NB4 (cell line): Measurements from ENCODE around the gene TM4SF4.

Experiments used
- POLR2A ChIP-seq: IDR thresholded peaks from 2 replicates; pipeline ENCODE4 v1.6.1; 2011; ENCODE audit warnings: mild to moderate bottlenecking; ENCODE audit not compliant: insufficient read length; ENCODE audit errors: extremely low read depth
- TF ChIP-seq, protein P1 (sequence below): IDR thresholded peaks from one replicate; pipeline ENCODE4 v1.5.1; 2012; ENCODE audit warnings: low read depth, low read length

DNA sequence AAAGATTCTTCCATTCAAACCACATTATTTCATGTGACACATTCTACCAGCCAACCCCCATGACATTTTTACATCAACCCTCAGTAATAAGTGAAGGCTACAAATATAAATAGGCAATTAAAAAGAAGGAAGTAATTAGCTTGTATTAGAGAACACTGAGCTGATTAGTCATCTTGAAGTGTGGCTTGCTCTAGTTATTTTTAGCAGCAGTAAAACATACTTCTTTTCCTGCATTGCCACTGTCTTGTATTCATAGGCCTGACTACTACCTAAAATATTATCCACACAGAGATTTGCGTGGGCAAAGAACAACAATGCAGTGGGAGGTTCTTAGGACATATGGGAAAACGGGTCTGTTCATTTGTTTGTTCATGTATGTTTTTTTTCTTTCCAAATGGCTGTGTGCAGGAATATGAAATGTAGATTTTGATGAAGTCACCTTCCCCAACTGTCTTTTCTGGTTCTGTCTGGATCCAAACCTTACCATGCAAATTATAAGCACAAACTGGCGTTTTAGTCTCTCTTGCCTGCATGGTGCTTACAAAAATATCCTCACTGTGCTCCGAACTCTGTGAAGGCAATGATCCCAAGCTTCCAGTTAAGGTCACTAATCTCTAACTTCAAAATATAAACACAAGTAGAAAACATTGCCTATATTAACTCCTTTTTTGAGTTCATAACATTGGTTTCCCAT lies 31.5 kb upstream of the TM4SF4 start:
- TF ChIP-seq, protein P1, sequence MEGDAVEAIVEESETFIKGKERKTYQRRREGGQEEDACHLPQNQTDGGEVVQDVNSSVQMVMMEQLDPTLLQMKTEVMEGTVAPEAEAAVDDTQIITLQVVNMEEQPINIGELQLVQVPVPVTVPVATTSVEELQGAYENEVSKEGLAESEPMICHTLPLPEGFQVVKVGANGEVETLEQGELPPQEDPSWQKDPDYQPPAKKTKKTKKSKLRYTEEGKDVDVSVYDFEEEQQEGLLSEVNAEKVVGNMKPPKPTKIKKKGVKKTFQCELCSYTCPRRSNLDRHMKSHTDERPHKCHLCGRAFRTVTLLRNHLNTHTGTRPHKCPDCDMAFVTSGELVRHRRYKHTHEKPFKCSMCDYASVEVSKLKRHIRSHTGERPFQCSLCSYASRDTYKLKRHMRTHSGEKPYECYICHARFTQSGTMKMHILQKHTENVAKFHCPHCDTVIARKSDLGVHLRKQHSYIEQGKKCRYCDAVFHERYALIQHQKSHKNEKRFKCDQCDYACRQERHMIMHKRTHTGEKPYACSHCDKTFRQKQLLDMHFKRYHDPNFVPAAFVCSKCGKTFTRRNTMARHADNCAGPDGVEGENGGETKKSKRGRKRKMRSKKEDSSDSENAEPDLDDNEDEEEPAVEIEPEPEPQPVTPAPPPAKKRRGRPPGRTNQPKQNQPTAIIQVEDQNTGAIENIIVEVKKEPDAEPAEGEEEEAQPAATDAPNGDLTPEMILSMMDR: no peak
- TF ChIP-seq POLR2A: no peak
